GM20000 (cell line): ENCODE results near the gene GABRA5.

Experiments
- DNase-seq: peaks from one replicate; pipeline ENCODE4 v3.0.0; 2012; ENCODE audit warnings: low spot score
- TF ChIP-seq, protein P1 (sequence below): IDR thresholded peaks from 2 replicates; pipeline ENCODE4 v1.5.1; 2012; ENCODE audit warnings: mild to moderate bottlenecking, control low read depth; ENCODE audit errors: extremely low read depth, missing control alignments

Gene GABRA5

DNA sequence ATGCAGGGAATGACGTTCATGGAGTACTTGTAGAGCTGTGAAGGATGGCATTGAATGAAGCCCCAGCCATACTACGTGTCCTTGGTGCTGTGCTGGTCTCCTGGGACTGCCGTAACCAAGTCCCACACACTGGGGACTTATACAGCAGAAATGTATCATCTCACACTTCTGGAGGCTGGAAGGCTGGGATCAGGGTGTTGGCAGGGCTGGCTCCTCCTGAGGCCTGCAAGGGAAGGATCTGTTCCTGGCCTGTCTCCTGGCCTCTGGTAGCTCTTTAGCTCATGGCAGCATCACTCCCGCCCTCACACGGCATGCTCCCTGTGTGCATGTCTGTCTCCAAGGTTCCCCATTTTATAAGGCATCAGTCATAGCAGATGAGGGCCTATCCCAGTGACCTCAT is 74.6 kb downstream of the GABRA5 start:
- TF ChIP-seq, protein P1, sequence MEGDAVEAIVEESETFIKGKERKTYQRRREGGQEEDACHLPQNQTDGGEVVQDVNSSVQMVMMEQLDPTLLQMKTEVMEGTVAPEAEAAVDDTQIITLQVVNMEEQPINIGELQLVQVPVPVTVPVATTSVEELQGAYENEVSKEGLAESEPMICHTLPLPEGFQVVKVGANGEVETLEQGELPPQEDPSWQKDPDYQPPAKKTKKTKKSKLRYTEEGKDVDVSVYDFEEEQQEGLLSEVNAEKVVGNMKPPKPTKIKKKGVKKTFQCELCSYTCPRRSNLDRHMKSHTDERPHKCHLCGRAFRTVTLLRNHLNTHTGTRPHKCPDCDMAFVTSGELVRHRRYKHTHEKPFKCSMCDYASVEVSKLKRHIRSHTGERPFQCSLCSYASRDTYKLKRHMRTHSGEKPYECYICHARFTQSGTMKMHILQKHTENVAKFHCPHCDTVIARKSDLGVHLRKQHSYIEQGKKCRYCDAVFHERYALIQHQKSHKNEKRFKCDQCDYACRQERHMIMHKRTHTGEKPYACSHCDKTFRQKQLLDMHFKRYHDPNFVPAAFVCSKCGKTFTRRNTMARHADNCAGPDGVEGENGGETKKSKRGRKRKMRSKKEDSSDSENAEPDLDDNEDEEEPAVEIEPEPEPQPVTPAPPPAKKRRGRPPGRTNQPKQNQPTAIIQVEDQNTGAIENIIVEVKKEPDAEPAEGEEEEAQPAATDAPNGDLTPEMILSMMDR = no peak
- no peak for DNase-seq

DNA sequence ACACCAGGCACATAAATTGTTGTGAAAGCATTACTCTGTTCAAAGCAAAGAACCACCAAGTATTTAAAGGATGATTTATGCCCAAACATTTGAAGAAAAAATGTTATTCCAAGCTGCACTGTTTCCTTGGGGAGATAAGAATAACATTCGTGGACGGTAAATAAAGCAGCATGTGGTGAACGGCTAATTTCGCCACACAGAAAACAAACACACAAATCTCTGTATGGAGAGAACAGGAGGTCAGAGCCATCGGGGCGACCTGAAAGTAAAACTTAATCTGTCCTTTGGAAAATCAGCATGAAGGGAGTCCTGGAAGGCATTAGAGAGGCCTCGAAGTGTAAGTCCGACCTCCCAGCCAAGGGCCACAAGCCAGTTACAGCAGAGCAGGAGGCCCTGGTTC is 77.0 kb downstream of the GABRA5 start:
- TF ChIP-seq, protein P1 = no peak
- no peak for DNase-seq

DNA sequence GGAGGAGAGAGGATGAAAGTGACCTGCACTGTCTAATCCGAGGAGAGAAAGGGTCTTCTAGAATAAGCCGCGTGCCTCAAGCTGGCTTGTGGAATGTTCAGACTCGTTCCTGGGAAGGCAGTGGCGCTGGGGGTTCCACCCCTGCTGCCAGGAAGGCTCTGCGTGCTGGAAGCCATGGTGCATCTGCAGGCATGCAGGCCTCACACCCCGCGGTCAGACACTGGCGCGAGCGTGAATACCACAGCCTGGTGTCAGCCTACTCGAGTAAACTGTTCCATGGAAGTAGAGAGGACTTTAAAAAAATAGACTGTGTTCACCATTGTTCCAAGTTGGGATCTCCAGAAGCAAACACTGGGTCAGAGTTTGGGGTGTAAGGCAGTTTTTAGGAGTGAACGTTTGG is 78.2 kb downstream of the GABRA5 start:
- no peak for DNase-seq

DNA sequence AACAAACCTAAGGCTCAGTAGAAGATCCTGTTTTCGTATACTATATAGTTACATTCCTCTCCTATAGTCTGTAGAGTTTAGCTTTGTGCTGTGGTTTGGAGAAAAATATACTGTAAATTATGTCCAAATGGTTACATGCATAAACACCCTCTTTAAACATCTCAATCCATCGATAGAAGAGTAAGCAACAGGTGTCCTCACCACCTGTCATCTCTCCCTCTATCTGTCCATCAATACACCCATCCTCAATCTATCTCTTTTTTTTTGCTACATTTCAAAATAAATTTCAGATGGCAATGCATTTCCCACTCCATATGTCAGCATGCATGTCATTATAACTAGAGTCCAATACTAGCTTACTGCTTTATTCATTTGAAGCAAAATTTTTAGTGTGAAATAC is 83.1 kb downstream of the GABRA5 start:
- TF ChIP-seq, protein P1 = no peak
- DNase-seq = no peak

More for the DNA sequence above, 78.2 kb downstream of the GABRA5 start:
- TF ChIP-seq, protein P1 = no peak

GRCh38 chr15:26954403-26954802 is 87.5 kb downstream of the GABRA5 start:
- TF ChIP-seq, protein P1 = no peak
- DNase-seq = no peak

GRCh38 chr15:26967719-26968269 is 100.9 kb downstream of the GABRA5 start:
- TF ChIP-seq, protein P1 = no peak
- DNase-seq = no peak

DNA sequence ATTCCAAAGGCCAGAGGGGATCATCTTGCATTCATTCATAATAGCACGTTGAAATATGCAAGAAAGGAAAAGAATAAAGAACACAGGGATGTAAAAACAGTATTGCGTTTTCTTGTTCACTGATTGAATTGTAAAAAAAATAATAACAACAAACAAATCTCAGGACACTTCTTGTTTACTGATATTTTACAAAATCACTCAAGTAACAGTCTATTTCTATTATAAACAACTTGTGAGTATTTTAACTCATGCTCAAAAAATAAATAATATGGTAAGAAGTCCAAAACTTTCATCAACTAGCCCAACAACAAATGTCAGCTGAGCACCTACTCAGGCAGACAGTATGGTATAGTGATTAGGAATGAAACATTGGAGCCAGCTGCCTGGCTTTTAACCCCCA is 101.9 kb downstream of the GABRA5 start:
- TF ChIP-seq, protein P1 = no peak
- no peak for DNase-seq
